ENCODE measurements around the gene PTAFR.

- no peak for TF ChIP-seq CTCF (IDR thresholded peaks at IDR 0.05)
- TF ChIP-seq EP300 (IDR thresholded peaks at IDR 0.05) = no peak
Observed at GRCh38 chr1:28155628-28156027, 20.9 kb downstream of the PTAFR start.

All from ovary (tissue), 3 donors.